Measurements from ENCODE around the gene ARHGEF28.

GRCh38 chr5:73921741-73922140 is 295.7 kb downstream of the ARHGEF28 start:
- TF ChIP-seq CTCF (IDR thresholded peaks at IDR 0.05; ENCODE audit: insufficient read depth, low read length), result no peak
- no peak for TF ChIP-seq REST (IDR thresholded peaks at IDR 0.05; ENCODE audit: insufficient replicate concordance, low read depth)

Measured in HL-60 (cell line).